GM18499 (cell line): ENCODE measurements around the gene FGGY.

Experiments
- ATAC-seq: cut with Tn5 transposase; IDR thresholded peaks from one replicate; pipeline ENCODE4 v1.9.1; 2021; ENCODE audit warnings: moderate number of reproducible peaks; ENCODE audit not compliant: insufficient read depth, unreplicated experiment

FGGY gene

DNA sequence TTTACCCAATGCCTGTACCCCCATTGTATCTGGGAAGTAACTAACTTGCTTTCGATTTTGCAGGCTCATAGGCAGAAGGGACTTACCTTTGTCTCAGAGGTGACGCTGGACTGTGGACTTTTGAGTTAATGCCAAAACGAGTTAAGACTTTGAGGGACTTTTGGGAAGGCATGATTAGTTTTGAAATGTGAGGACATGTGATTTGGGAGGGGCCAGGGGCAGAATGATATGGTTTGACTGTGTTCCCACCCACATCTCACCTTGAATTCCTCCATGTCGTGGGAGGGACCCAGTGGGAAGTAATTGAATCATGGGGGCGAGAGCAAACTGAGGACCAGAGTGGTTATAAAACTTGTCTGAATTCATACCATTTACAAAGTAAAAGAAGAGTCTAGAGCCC, 440.7 kb downstream of the FGGY start:
- no peak for ATAC-seq

DNA sequence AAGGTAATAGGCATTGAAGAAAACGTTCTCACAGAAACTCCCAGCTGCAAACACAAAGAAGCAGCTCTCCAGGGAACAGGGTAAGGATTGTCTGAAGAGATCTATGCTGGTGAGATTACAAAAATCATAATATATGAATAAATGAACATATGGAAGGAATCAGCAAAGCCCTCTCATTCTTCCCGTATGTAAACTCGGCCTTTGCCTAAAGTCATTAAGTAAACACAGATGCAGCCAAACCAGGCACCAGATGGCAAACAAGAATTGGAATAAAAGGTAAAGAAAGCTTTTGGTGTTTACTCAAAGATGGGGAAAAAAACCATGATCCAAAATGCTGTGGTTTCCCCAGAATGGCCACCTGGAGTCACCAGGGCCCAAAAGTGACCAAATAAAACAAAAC, 441.3 kb downstream of the FGGY start:
- no peak for ATAC-seq

DNA sequence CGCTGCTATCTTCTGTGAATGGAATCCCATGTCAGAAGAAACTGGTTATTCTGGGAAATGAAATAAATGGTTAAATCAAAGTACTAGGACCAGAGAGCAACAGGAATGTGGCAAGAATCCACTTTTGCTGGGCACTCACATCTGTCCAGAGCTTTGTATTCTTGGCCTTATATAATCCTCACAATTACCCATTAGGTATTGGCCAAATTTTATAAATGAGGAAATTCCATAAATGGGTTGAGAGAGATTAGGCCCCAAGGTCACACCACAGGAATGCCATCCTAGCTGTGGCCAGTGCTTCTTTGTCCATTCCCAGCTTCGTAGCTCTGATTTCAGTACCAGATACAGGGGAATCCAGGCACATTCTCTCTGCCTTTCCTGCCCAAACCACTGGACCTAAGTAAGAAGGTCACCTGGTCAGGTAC, 441.7 kb downstream of the FGGY start:
- ATAC-seq = no peak

DNA sequence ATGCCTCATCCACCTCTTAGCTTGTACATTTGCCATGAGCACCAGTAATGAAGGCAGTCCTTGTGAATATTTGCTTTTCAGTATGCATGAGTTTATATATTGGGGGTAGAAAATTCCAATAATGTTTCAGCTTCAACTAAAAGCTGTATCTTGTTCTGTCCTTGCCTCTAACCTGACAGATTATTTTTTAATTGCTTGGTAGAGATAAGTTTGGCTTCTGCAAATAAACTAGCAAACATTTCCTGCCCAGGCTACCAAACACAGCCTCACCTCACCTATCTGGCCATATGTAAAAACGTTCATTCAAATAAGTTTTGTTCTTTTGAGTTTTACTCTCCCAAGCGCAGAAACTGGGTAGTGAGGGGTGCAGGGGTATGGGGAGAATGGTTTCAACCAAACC, 442.2 kb downstream of the FGGY start:
- no peak for ATAC-seq

DNA sequence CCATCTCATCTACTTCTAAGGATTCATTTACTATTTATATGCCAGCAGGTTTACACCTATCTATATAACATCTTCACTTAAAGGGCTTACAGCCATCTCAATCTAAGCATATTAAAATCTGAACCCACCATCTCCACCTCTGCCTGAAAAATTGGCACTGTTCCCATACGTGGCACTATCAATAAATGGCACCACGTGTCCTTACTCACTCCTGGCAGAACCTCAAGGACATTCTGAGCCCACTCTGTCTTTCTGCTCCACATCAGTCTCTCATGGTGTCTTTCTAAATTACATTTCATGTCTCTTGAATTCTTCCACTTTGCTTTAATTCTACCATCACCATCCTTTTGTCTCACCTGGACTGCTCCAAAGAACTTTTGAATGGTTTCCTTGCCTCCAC, 445.6 kb downstream of the FGGY start:
- no peak for ATAC-seq

DNA sequence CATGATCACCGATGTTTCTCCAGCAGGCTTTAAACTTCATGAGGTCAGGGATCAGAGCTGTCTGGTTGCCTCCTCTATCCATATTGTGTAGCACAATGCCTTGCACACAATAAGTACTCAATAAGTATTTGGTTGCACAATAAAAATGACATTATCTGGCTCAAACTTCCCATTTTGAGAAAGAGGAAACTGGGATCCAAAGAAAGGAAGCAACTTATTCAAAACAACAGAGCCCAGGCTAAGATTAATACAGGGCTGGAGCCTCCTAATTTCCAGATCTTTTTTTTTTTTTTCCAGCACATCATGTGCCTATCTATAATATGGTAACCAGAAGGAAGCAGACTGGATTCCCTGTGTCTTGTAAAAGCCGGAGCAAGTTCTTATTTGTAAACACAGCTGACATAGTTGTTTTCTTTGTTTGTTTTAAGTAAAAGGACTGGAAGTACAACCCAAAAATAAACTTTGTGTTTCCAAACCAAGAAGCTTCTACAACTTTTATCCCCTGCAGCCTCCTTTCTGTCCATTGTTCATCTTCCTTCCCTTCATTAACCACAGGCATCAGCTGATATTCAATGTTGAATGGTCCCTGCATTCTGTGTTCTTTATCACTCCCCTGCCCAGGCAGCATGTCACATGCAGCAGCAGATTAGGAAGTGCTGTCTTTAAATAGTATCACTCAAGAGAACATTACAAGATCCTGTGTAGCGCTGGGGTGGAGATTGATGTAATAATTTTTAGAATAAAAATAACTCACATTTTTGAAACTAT, 446.6 kb downstream of the FGGY start:
- no peak for ATAC-seq

DNA sequence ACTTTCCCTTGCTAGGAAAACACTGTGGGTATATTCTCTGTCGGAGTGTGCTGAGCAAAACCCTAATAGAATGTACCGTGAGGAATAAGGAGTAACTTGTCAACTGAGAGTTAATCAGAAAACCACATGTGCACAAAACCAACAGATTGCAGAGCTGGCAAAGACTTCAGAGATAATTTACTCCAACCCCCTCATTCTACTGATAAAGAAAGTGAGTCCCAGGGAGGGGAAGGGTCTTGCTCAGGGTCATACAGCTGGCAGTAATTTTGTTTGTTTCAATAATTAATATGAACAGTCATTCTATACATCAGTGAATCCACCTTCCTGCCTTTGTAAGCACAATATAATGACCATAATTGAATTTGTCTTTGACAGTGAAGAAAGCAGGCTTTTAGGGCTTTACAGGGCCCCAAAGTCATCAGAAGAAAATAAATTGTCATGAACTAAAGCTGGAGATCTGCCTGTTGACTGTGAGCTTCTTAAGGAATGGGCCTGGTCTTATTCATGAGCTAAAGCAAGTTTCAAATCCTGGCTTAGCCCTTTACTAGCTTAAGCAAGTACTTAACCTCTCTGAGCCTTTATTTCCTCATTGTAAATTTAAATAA, 450.6 kb downstream of the FGGY start:
- ATAC-seq = no peak

DNA sequence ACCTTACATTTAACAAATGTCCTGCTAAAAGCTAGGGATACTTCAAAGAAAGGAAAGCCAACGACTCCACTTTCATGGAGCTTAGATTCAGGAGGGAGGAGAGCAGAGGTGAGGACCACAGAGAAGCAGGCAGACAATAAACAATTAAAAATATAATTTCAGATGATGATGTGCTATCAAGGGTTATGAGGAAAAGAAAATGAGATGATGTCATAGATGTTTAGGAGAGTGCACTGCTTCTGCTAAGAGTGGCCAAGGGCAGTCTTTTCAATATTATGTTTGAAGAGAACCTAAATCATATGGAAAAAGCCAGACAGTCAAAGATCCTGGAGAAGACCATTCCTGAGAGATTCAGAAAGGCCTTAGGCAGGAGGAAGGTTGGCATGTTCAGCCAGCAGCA, 451.2 kb downstream of the FGGY start:
- ATAC-seq = no peak

DNA sequence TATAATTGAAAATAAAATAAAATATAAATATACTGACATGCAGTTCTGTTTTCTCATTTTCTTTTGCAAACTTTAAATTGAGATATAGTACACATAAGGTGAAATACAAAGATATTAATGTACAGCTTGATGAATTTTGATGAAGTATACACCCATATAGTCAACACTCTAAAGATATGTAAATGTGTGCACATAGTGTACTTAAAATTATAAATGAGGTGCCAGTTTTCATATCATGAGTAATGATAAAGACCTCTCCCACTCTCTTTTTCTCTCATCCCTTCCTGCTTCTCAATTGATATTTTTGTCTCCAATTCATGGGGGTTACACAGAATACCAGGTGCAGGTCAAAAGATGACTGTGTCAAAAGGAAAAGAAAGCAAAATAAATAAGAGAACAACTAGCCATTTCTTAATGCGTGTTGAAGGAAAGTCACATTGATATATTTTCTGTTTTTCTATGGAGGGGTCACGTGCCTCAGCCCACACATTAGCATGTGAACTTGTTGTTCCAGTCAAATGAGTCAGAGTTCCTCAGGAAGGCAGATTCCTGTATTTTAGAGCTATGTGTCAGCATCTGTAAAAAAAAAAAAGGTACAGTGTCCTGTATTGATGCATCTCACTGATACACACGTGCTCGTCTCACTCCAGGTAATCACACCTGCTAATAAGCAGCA, 453.6 kb downstream of the FGGY start:
- ATAC-seq = no peak

DNA sequence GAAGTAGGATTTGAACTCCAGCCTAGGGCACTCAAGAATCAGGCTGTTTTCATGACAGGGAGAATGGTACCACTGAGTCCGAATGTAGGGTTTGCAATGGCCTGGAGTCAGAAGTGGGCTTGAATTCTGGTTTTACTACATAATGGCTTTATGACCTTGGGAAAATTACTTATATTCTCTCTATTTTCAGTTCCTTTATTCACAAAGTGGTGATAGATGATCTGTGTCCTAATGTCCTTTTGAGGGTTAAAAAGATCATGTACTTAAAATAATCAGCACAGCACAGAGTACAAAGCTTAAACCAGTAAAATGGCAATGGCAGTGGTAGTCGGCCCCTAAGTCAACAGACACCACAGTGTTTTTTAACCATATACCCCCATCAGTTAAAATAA, 454.1 kb downstream of the FGGY start:
- ATAC-seq = no peak

DNA sequence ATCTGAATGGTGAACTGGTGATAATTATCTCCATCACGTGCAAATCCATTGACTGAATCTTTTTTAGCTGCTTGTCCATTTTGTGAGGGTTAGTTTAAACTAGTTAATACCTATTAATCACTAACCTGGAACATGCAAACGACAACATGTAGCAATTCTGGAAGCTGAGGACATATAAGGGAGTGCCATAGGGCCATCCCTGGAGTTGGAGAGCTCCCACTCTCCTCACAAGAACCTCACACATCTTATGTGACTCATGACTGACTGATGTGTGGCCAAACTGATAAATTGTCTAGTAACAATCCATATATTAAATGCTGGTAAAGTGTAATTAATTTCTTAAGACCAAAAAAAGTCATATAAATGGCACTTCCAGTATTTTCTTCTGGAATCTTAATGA, 454.9 kb downstream of the FGGY start:
- ATAC-seq = no peak

DNA sequence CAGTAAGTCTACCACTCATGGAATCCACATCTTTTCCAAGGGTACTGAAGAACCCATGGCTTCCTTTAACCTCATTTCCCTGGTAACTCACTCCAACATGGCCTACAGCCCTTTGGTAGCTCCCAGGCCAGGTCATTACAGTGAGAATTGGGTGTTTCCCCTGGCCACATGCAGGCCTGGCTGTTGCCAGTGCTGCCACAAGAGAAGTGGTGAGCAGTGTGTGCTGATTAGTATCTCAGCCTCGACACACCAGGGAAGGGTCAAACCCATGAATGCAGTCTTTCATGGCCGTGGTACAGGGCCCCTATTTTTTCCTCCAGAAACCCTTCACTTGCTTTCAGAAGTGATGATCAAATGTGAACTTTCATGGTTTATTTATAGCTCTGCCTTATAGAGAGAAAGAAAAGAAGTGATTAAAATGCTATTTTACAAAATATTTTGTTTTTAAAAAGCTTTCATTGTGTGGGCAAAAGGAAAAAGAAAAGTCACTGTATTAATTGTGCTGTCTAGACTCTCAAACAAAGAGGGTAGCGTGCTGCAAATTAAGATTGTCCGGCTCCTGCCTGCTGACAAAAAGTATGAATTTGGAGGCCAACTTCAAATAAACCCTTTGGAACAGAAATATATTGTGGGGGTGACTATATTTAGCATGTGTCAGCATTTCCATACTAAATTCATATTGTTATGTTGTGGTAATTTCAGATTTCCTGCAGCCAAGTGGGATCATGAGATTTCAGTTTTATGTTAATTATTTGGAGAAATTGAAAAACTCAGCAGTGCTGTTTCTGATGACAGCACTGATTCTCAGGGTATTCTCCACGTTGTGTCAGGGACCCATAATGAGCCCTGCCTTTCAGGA, 455.9 kb downstream of the FGGY start:
- peak; percentile 60 for ATAC-seq

DNA sequence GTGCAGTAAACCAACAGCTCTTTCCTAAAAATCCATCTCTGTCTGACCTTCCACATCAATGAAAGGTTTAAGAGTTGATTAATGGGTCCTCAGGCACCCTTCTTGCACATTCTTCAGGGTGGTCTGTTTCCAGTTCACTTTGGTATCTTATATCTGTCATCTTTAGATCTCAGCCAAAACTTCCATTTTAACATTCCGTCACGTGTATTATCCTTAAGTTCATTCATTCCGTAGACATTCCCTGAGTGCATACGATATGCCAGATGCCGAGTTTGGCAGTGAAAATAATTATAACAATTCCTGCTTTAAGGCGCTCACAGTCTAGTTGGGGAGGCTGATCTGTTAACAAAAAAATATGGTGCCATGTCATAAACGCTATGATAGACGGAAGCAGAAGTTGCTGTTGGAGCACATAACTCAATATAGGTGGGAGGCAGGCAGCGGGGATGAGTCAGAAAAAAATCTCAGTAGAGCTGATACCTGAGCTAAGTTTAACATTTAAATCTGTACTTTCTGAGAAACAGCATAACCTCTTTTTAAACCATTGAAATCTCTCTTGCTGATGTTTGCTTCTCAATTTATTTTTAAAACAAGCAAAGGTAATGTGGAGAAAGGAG, 458.3 kb downstream of the FGGY start:
- no peak for ATAC-seq

DNA sequence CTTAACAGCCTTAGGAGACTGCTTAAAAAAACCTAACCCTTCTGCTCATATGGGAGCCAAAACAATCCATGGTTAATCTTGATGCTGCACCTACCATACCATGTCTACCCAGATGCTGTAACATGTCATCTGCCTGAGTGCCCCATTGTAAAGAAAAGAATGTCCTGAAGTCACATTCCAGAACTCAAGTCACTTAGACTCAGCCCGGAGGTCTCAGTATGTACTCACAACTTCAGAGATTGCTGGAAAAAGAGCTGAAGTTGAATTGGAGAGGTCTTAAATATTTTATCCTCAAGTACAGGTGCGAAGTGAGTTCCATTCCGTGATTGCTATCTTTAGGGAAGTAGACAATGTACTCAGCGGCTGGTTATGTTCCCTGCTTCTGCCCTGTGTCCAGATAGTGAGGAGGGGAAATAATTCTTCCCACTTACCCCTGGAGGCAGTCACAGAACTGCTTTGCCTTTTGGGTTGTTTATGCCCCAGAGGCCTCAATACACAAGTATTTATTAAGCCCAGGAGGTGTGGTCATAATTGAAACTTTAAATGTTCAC, 460.4 kb downstream of the FGGY start:
- no peak for ATAC-seq

DNA sequence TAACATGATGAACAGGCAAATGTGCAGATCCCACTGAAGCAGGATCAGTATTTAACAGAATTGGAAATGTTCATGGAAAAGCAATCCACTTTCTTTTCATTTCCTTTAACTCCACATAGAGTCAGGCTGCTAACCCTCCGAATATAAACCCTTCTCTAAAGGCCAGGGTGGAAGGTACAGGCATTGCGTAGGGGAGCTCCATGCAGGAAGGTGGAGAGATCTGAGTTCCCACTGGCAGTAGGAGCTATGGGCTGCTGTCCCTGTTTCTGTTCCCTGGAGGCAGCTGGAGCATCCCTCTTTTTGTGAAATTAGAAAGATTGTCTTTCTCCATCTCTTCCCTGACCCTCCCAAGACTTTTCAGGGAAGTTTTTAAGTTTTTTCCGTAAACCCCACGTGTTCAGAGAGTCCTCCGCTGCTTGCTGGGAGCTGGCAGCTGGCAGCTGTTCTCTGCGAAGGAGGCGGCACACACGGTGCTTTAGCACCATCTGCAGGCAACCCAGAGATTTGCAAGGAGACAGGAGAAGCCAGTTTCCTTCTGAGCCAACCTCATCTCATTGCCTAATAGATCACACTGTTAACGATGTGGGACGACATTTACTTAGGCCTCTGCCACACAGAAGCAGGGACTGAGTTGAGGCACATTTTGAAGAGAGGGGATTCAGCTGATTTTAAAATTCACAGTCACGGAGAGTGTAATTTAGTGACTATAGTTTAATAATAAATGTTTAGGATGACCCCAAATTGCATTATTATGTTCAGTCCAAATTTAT, 462.4 kb downstream of the FGGY start:
- ATAC-seq = peak; percentile 63

DNA sequence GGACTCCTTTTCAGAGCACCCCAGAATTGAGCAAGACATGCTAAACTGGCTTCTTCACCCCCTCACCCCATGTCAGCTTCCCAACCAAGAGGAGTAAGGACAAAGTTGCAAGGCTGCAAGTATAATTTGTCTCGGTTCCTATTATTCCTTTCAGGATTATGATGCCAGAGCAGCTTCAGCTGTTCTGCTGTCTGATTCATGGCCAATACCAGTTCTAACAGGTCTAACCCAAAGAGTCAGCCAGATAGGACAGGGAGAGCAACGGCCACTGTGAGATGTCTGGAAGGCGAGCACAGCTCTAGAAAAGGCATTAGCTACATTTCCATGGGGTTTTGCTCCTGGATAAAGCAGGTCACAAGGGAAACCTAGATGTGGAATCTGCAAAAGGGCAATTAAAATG, 464.5 kb downstream of the FGGY start:
- ATAC-seq = no peak

DNA sequence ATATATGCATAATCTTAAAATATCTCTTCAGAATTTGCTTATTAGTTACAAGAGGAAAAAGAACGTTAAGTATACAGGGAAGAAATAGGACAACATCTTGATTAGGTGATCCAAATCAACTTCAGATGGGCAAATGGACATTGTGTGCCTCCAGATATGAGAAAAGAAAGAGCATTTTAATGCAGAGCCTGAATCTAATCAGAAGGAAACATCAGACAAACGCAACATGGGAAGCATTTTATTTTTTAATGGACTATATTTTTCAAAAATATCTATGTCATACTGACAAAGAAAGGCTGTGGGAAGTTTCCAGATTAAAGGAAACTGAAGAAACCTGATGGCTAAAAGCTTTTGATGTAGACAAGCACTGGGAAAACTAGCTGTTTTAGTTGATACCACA, 466.5 kb downstream of the FGGY start:
- no peak for ATAC-seq

DNA sequence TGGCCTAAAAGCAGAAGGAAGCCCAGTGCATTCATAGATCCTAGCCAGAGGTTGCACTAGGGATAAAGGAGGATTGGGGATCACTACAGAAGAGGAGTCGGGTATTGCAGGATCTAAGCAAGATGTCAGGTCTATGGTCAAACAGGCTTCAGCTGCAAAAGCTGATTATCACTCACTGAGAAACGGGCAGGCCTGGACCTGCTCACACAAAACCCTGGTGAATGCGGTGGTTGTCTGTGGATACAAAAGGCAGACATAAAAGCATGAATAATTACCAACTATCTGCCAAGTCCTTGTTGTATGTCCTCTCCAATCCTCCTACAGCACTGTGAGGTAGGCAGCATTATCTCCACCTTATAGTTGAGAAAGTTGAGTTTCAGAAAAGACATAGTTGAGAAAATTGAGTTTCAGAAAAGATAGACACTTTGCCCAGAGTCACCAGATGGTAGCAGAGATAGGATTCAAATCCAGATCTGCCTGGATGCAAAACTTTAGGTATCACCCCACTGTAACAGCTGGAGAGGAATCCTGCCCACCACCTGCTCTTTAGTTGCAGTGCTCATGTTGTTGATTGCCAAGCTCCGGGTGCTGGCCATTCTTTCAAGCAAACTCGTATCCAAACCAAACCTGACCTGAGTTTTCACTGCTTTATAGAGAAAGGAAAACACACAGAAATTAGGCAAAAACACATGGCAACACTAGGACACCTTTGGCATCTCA, 468.3 kb downstream of the FGGY start:
- no peak for ATAC-seq
